HG03095 (cell line): Measurements from ENCODE around the gene GRPEL2.
"Not testable (repeated sequence)": the region's sequence is repeated elsewhere in the genome, so short reads cannot be mapped to it uniquely, and the experiment has no call there.

ENCODE experiments used
- ATAC-seq: cut with Tn5 transposase; IDR thresholded peaks from one replicate; pipeline ENCODE4 v1.9.1; 2021; ENCODE audit warnings: moderate library complexity; ENCODE audit not compliant: unreplicated experiment

Gene GRPEL2

DNA sequence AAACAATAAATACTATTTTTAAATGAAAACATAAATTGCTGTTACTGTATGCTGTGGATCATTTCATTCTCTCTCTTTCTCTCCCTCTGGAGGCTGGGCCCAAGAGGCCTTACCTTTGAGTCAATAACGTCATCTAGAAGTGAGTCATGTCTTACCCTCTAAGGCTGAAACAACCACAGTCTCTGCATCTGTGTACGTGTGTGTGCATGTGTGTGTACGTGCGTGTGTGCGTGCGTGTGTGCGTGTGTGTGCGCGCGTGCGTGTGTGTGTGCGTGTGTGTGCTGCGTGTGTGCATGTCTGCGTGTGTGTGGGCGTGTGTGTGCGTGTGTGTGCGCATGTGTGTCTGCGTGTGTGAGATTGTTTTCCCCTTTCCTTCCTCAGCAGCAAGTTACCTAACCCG is 47.4 kb downstream of the GRPEL2 start:
- ATAC-seq = no peak

GRCh38 chr5:149394996-149395395 is 49.7 kb downstream of the GRPEL2 start:
- ATAC-seq = not testable (repeated sequence)

DNA sequence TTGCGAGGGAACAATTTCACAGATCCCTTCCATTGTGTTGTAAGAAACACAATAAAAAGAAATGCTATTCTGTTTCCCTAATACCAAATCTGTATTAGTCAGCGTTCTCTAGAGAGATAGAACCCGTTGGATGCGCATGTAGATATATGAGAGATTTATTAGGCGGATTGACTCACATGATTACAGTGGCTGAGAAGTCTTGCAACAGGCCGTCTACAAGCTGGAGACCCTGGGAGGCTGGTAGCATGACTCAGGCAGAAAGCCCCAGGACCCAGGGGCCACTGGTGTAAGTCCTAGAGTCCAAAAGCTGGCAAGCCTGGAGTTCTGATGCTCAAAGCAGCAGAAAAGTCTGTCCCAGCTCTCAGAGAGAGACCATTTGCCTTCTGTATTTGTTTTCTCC is 52.2 kb downstream of the GRPEL2 start:
- no peak for ATAC-seq

- not testable (repeated sequence) for ATAC-seq
Measured at GRCh38 chr5:149398747-149399266, 53.5 kb downstream of the GRPEL2 start.

GRCh38 chr5:149399775-149400174 is 54.5 kb downstream of the GRPEL2 start:
- ATAC-seq = no peak

GRCh38 chr5:149400304-149400703 is 55.0 kb downstream of the GRPEL2 start:
- ATAC-seq = no peak

DNA sequence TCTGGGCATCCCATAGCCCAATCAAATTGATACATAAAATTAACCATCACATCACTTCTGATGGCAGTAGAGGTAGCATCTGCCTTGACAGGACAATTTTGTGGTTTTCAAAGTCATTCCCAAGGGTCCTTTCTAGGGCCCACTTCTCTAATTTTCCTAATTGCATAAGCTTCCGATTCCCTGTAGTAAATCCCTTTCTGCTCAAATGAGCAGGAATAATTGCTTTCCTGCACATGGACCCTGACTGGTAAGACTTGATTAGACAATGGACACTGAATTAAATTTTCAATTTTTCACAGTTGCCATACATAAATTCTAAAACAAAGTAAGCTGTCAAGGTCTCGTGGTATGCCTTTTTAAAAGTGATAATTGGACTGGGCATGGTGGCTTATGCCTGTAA is 55.8 kb downstream of the GRPEL2 start:
- no peak for ATAC-seq

DNA sequence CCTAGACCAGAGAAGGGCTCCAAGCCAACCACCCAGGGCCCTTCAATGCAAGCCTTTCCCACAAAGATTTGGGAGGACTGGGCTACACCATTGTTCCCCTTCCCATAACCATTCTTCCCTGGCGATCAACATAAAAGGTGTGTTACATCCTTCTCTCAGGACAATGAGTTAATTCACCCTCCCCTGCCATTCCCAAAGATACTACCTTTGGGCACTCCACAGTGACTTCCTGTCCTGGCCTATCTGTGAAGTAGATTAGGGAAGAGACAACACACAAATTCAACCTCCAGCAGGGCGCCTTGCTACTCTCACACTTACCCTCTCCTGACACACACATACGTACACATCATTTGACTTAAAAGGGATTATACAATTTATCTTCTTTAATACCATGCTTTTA is 57.0 kb downstream of the GRPEL2 start:
- ATAC-seq = no peak
